Type B pancreatic cell (in vitro differentiated cells): ENCODE data around the gene PGLYRP1. TPM values are rescaled to one million over a fixed set of nuclear protein-coding genes. Genes with fewer than 3 reads are reported as not detected.

Experiments
- DNase-seq: peaks from one replicate; pipeline ENCODE4 v3.0.0; 2021; ENCODE audit warnings: mixed read lengths; ENCODE audit not compliant: unreplicated experiment; ENCODE audit errors: extremely low spot score
- H3K27ac Mint-ChIP-seq: 2 replicates; pipeline ENCODE4 v1.8.0; 2021; ENCODE audit warnings: mild to moderate bottlenecking, mixed read lengths
- H3K27me3 Mint-ChIP-seq: 2 replicates; pipeline ENCODE4 v1.8.0; 2021; ENCODE audit warnings: mixed read lengths
- H3K36me3 Mint-ChIP-seq: 2 replicates; pipeline ENCODE4 v1.8.0; 2021; ENCODE audit warnings: mixed read lengths
- H3K4me1 Mint-ChIP-seq: one replicate; pipeline ENCODE4 v1.8.0; 2021; ENCODE audit warnings: mixed read lengths; ENCODE audit not compliant: unreplicated experiment
- H3K4me3 Mint-ChIP-seq: 2 replicates; pipeline ENCODE4 v1.8.0; 2021; ENCODE audit warnings: mild to moderate bottlenecking, mixed read lengths
- H3K9me3 Mint-ChIP-seq: 2 replicates; pipeline ENCODE4 v1.8.0; 2021; ENCODE audit warnings: mixed read lengths
- total RNA-seq: library from RNA; stranded (reverse); gene quantifications from 2 replicates; pipeline ENCODE4 v1.2.1, GENCODE V29; 2021; ENCODE audit warnings: low replicate concordance
- TF ChIP-seq, protein P1 (sequence below): fragments of 200-600 bp; sonication (generic); conservative IDR thresholded peaks from 2 replicates; pipeline ENCODE4 v1.5.0; 2021; ENCODE audit warnings: antibody characterized with exemption, mild to moderate bottlenecking

The PGLYRP1 gene
- total RNA-seq, 1 donor from 2014 or later = not detected

GRCh38 chr19:45976178-45976577 lies 46.7 kb downstream of the PGLYRP1 start:
- H3K36me3 Mint-ChIP-seq = no peaks in the 10 kb centered on the region
- peaks cover 73% of the 10 kb centered on the region for H3K27me3 Mint-ChIP-seq
- H3K4me1 Mint-ChIP-seq = peaks cover 18% of the 10 kb centered on the region
- no peak for DNase-seq
- no peak overlapping the region for H3K27ac Mint-ChIP-seq
- no peaks in the 10 kb centered on the region for H3K9me3 Mint-ChIP-seq
- TF ChIP-seq, protein P1, sequence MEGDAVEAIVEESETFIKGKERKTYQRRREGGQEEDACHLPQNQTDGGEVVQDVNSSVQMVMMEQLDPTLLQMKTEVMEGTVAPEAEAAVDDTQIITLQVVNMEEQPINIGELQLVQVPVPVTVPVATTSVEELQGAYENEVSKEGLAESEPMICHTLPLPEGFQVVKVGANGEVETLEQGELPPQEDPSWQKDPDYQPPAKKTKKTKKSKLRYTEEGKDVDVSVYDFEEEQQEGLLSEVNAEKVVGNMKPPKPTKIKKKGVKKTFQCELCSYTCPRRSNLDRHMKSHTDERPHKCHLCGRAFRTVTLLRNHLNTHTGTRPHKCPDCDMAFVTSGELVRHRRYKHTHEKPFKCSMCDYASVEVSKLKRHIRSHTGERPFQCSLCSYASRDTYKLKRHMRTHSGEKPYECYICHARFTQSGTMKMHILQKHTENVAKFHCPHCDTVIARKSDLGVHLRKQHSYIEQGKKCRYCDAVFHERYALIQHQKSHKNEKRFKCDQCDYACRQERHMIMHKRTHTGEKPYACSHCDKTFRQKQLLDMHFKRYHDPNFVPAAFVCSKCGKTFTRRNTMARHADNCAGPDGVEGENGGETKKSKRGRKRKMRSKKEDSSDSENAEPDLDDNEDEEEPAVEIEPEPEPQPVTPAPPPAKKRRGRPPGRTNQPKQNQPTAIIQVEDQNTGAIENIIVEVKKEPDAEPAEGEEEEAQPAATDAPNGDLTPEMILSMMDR = no peak
- H3K4me3 Mint-ChIP-seq = peak overlapping the region; percentile 10

- Mint-ChIP-seq H3K4me3 (no peak overlapping the region), H3K27me3 (peaks cover 74% of the 10 kb centered on the region), H3K4me1 (peaks cover 18% of the 10 kb centered on the region), H3K27ac (no peak overlapping the region), H3K36me3 (no peaks in the 10 kb centered on the region), H3K9me3 (no peaks in the 10 kb centered on the region)
- TF ChIP-seq, protein P1 = no peak
- no peak for DNase-seq
These were observed 47.4 kb downstream of the PGLYRP1 start for GRCh38 chr19:45975306-45976070.

GRCh38 chr19:45973553-45974338 lies 49.1 kb downstream of the PGLYRP1 start, which contains the start of gene NOVA2:
NOVA2 (minus strand) TSS chr19:45973865; CDS start chr19:45973351, 514 bp downstream.
- H3K27me3 Mint-ChIP-seq = peaks cover 84% of the 10 kb centered on the region
- peaks cover 18% of the 10 kb centered on the region for H3K4me1 Mint-ChIP-seq
- no peaks in the 10 kb centered on the region for H3K36me3 Mint-ChIP-seq
- H3K9me3 Mint-ChIP-seq = no peaks in the 10 kb centered on the region
- H3K27ac Mint-ChIP-seq = peak within 1 kb of the TSS; percentile 43
- DNase-seq = peak; percentile 83
- peak within 1 kb of the TSS; percentile 75 for H3K4me3 Mint-ChIP-seq
- TF ChIP-seq, protein P1 = no peak

- TF ChIP-seq, protein P1 = no peak
- no peaks in the 10 kb centered on the region for H3K9me3 Mint-ChIP-seq
- H3K27me3 Mint-ChIP-seq = peaks cover 86% of the 10 kb centered on the region
- H3K27ac Mint-ChIP-seq = no peak overlapping the region
- H3K4me3 Mint-ChIP-seq = peak overlapping the region; percentile 70
- DNase-seq = no peak
- H3K36me3 Mint-ChIP-seq = no peaks in the 10 kb centered on the region
- peaks cover 18% of the 10 kb centered on the region for H3K4me1 Mint-ChIP-seq
These were observed 49.8 kb downstream of the PGLYRP1 start for GRCh38 chr19:45972947-45973540.

DNA sequence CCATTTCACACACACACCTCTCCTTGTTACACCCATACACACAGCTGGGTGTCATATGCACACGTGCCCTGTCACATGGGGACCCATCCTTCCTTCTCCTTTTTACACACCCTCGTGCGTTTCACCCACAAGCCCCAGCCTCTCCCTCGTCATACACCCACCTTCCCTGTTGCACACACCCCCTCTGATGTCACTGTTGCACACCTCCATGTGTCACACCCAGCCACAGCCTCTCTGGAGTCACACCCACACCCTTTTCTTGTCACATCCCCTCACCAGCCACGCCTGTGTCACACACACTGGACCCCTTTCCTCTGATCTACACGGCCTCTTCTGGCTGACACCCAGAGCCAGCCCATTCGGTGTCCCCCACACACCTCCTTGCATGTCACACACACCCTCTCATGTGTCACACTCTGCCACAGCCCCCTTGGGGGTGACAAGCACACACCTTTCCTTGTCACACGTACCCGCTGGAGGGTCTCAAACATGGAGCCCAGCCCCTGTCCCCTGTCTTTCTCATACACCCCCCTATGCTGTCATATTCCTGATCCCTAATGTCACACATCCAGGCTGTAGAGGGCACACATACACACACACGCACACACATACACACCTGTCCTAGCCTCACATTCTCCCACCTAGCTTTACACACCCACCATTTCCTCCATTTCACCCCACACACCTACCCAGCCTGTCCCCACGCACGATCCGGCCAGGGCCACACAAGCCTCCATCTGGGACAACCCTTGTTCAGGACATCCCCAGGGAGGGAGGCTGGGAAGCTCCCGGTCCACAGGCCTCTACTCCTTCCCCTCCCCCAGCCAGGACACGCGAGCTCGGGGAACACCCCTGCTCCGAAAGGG lies 50.5 kb downstream of the PGLYRP1 start:
- DNase-seq = no peak
- H3K4me3 Mint-ChIP-seq = peak overlapping the region; percentile 70
- H3K9me3 Mint-ChIP-seq = no peaks in the 10 kb centered on the region
- TF ChIP-seq, protein P1 = no peak
- peaks cover 85% of the 10 kb centered on the region for H3K27me3 Mint-ChIP-seq
- no peaks in the 10 kb centered on the region for H3K36me3 Mint-ChIP-seq
- peaks cover 18% of the 10 kb centered on the region for H3K4me1 Mint-ChIP-seq
- peak overlapping the region; percentile 43 for H3K27ac Mint-ChIP-seq
